GM11168 (cell line): ENCODE measurements around the gene TMEM19.

ENCODE experiments used
- in situ Hi-C: fragments of 300-500 bp; cut with MboI; formaldehyde crosslinking; loops from one replicate; pipeline ENCODE4 v1.12.0; 2022; ENCODE audit warnings: low sequenced_read_pairs; ENCODE audit not compliant: unreplicated experiment

TMEM19 gene

GRCh38 chr12:71752891-71753290, 67.0 kb downstream of the TMEM19 start:
- in situ Hi-C loops, result no loop called here
